IPS-NIHi11 (cell line): Measurements from ENCODE around the gene TEKT5.

ENCODE experiments used
- DNase-seq: peaks from one replicate; pipeline ENCODE4 v3.0.0; 2012; ENCODE audit warnings: mixed read lengths, low spot score

Gene TEKT5

DNA sequence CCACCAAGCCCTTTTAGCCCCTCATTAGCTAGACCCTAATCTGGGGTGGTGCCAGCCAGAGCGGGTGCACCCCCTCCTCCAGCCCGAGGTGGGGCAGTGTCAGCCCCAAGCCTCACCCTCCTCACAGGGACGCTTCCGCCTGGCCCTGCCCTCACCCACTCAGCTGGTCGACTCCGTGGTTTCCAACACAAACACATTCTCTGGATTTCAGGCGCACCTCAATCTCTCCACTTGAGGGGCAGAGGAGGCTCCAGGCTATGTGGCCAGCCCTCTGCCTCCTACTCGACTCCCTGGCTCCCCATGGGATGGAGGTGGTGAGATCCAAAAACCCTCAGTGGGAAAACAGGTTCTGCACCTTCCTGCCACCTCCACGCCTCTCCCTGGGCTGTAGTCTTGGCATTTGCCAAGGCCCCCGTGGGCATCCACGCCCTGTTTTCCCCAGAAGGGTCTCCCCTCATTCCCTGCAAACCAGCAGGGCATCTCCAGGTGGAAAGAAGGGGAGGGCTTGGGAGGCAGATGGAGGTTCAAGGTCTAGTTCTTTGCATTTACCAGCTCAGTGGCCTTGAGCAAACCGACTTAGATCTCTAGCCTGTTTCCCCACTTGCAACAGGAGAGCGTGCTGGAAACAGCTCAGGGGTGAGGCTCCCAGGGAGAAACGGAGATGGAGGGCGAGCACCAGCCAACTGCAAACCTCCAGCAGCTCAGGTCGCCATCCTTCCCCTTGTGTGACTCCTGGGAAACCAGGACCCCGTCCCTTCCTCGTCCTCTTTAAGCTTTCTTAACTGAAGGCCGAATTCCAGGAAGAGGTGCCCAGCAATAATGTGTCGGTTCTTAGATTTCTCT, 116.0 kb downstream of the TEKT5 start:
- no peak for DNase-seq
